Activated B cell treated with CpG ODN at 0.5 μM for 24 hours (primary cell): ENCODE results near the gene ENDOD1. TPM values are rescaled to one million over a fixed set of nuclear protein-coding genes. Genes with fewer than 3 reads are reported as not detected.

Source experiments
- ATAC-seq: fragments of 200-7000 bp; cut with Tn5 transposase; one replicate; pipeline ENCODE4 v1.10.0; 2021; ENCODE audit warnings: low read depth, mild to moderate bottlenecking, moderate library complexity
- CTCF ChIA-PET: fragments of 350-600 bp; sonication (Branson Sonifier 250); formaldehyde crosslinking; loops from one replicate; lab custom pipeline; 2021; ENCODE audit warnings: antibody characterized with exemption; lab: Charles Lee
- POLR2A ChIA-PET: fragments of 350-600 bp; sonication (Branson Sonifier 250); formaldehyde crosslinking; loops from one replicate; lab custom pipeline; 2021; ENCODE audit warnings: antibody characterized with exemption; lab: Charles Lee
- DNase-seq: peaks from one replicate; pipeline ENCODE4 v3.0.0; 2022
- H3K27ac Mint-ChIP-seq: one replicate; pipeline ENCODE4 v1.8.0; 2020; ENCODE audit warnings: mixed read lengths
- H3K27me3 Mint-ChIP-seq: one replicate; pipeline ENCODE4 v1.8.0; 2021; ENCODE audit warnings: mixed read lengths
- H3K36me3 Mint-ChIP-seq: one replicate; pipeline ENCODE4 v1.8.0; 2021; ENCODE audit warnings: low read depth, mixed read lengths
- H3K4me1 Mint-ChIP-seq: one replicate; pipeline ENCODE4 v1.8.0; 2021; ENCODE audit warnings: mixed read lengths
- H3K4me3 Mint-ChIP-seq: one replicate; pipeline ENCODE4 v1.8.0; 2020; ENCODE audit warnings: mild to moderate bottlenecking, mixed read lengths
- H3K9me3 Mint-ChIP-seq: one replicate; pipeline ENCODE4 v1.8.0; 2020; ENCODE audit warnings: mixed read lengths
- intact Hi-C: fragments of 100-400 bp; cut with micrococcal nuclease; formaldehyde crosslinking; loops from one replicate; pipeline ENCODE4 v1.15.1; 2024
- total RNA-seq: library from RNA; stranded (reverse); gene quantifications from 2 replicates; pipeline ENCODE4 v1.2.3, GENCODE V29; 2022
- TF ChIP-seq, protein P1 (sequence below): fragments of 200-600 bp; IDR thresholded peaks from one replicate; pipeline ENCODE4 v1.8.0; 2022; ENCODE audit warnings: antibody characterized with exemption, mild to moderate bottlenecking

Gene ENDOD1
- total RNA-seq, 1 donor from 2014 or later, result 9.8 TPM

DNA sequence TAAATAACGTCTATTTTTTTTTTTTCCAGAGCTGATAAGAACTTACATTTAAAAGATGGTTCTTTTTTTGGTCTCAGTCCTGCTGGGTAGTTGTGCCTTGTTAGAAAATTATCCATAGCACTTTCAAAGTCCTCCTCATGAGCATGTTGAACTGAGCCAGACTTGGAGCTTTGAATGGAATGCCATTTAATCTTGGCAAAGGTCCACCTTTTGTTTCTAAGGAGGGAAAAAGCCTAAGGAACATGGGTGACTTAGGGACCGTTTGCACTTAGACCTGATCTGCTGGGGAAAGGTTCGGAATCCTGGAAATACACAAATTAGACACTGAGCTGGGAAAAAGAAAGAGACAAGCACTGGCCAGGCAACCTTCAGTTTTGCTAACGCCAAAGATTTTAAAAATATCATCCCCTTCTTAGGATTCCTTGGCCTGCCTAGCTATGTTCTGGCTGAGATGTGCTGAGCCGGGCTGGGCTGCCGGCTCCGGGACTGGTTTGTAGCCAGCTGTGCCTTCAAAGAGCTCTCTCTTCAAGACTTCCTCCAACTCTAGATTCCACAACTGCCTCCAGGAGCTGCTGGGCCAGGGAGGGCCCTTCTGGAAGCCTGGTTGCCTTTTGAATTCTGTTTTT, 67.4 kb downstream of the ENDOD1 start:
- H3K9me3 Mint-ChIP-seq, result no peaks in the 10 kb centered on the region
- no peaks in the 10 kb centered on the region for H3K27me3 Mint-ChIP-seq
- POLR2A ChIA-PET, result interaction anchor here (0.6 to 0.8 kb wide), 2 partner anchors 330 to 539 kb away, joined by 3 to 7 read pairs; no protein-coding TSS in a partner anchor
- TF ChIP-seq, protein P1, sequence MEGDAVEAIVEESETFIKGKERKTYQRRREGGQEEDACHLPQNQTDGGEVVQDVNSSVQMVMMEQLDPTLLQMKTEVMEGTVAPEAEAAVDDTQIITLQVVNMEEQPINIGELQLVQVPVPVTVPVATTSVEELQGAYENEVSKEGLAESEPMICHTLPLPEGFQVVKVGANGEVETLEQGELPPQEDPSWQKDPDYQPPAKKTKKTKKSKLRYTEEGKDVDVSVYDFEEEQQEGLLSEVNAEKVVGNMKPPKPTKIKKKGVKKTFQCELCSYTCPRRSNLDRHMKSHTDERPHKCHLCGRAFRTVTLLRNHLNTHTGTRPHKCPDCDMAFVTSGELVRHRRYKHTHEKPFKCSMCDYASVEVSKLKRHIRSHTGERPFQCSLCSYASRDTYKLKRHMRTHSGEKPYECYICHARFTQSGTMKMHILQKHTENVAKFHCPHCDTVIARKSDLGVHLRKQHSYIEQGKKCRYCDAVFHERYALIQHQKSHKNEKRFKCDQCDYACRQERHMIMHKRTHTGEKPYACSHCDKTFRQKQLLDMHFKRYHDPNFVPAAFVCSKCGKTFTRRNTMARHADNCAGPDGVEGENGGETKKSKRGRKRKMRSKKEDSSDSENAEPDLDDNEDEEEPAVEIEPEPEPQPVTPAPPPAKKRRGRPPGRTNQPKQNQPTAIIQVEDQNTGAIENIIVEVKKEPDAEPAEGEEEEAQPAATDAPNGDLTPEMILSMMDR, result no peak
- intact Hi-C loops, result loop anchor here (10.0 kb wide), 1 partner anchor 1098 kb away; no protein-coding TSS in a partner anchor
- H3K4me1 Mint-ChIP-seq, result peaks cover 25% of the 10 kb centered on the region
- H3K36me3 Mint-ChIP-seq, result no peaks in the 10 kb centered on the region
- ATAC-seq (no peak), DNase-seq (no peak)
- no peak overlapping the region for H3K27ac Mint-ChIP-seq
- CTCF ChIA-PET, result interaction anchor here (1.2 to 12.9 kb wide), 3 partner anchors 543 to 608 kb away, joined by 4 to 305 read pairs (median 167); no protein-coding TSS in a partner anchor
- H3K4me3 Mint-ChIP-seq, result no peak overlapping the region

DNA sequence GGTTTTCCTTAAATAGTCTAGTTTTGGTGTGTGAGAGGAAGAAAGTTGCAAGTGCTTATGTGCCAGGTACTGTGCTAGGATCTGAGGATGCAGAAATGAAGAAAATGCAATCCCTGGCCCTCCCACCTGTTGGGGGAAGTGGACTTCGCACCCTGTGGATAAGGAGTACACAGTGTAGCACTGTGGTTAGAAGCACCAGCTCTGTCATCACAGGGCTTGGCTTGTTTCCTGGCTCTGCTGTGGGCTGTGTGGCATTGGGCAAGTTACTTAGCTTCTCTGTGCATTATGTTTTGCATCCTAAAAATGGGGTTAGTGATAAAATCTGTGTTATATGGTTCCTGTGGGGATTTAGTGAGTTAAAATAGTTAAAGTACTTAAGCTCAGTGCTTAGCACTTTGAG, 68.2 kb downstream of the ENDOD1 start:
- no peak overlapping the region for H3K4me3 Mint-ChIP-seq
- intact Hi-C loops, result loop anchor here (10.0 kb wide), 1 partner anchor 1097 kb away; no protein-coding TSS in a partner anchor
- ChIA-PET CTCF (interaction anchor here (1.2 to 12.9 kb wide), 3 partner anchors 542 to 607 kb away, joined by 4 to 305 read pairs (median 167); no protein-coding TSS in a partner anchor), POLR2A (no interaction called here)
- DNase-seq, result no peak
- H3K27ac Mint-ChIP-seq, result no peak overlapping the region
- TF ChIP-seq, protein P1, result no peak
- H3K9me3 Mint-ChIP-seq, result no peaks in the 10 kb centered on the region
- peaks cover 22% of the 10 kb centered on the region for H3K4me1 Mint-ChIP-seq
- H3K27me3 Mint-ChIP-seq, result no peaks in the 10 kb centered on the region
- ATAC-seq, result no peak
- no peaks in the 10 kb centered on the region for H3K36me3 Mint-ChIP-seq

- peak overlapping the region; percentile 20 for H3K27ac Mint-ChIP-seq
- ChIA-PET POLR2A (interaction anchor here (0.6 to 0.9 kb wide), 3 partner anchors 69 to 537 kb away, joined by 3 to 5 read pairs (median 3); no protein-coding TSS in a partner anchor), CTCF (interaction anchor here (12.9 kb wide), 1 partner anchor 545 kb away, joined by 305 read pairs; no protein-coding TSS in a partner anchor)
- H3K9me3 Mint-ChIP-seq, result no peaks in the 10 kb centered on the region
- H3K4me1 Mint-ChIP-seq, result peaks cover 22% of the 10 kb centered on the region
- intact Hi-C loops, result no loop called here
- H3K27me3 Mint-ChIP-seq, result no peaks in the 10 kb centered on the region
- ATAC-seq (no peak), DNase-seq (no peak)
- H3K4me3 Mint-ChIP-seq, result no peak overlapping the region
- H3K36me3 Mint-ChIP-seq, result peaks cover 6% of the 10 kb centered on the region
- TF ChIP-seq, protein P1, result no peak
These were observed 71.6 kb downstream of the ENDOD1 start for GRCh38 chr11:95161248-95161647.

- ChIA-PET POLR2A (no interaction called here), CTCF (interaction anchor here (2.4 kb wide), 1 partner anchor 542 kb away, joined by 11 read pairs; no protein-coding TSS in a partner anchor)
- Mint-ChIP-seq H3K36me3 (peaks cover 9% of the 10 kb centered on the region), H3K9me3 (no peaks in the 10 kb centered on the region), H3K4me3 (no peak overlapping the region), H3K27me3 (no peaks in the 10 kb centered on the region), H3K4me1 (peaks cover 32% of the 10 kb centered on the region), H3K27ac (peak overlapping the region; percentile 67)
- ATAC-seq (no peak), DNase-seq (no peak)
- intact Hi-C loops, result no loop called here
- TF ChIP-seq, protein P1, result no peak
These were observed 73.5 kb downstream of the ENDOD1 start for GRCh38 chr11:95163106-95163505.

GRCh38 chr11:95165638-95166037, 76.0 kb downstream of the ENDOD1 start:
- no peak overlapping the region for H3K4me3 Mint-ChIP-seq
- no peaks in the 10 kb centered on the region for H3K27me3 Mint-ChIP-seq
- POLR2A ChIA-PET, result interaction anchor here (0.7 to 1.0 kb wide), 2 partner anchors 615 to 985 kb away, joined by 3 to 5 read pairs; no protein-coding TSS in a partner anchor
- peaks cover 27% of the 10 kb centered on the region for H3K36me3 Mint-ChIP-seq
- H3K9me3 Mint-ChIP-seq, result no peaks in the 10 kb centered on the region
- H3K27ac Mint-ChIP-seq, result no peak overlapping the region
- ATAC-seq, result no peak
- no peak for DNase-seq
- peaks cover 34% of the 10 kb centered on the region for H3K4me1 Mint-ChIP-seq
- CTCF ChIA-PET, result interaction anchor here (1.1 to 2.4 kb wide), 4 partner anchors 11 to 540 kb away, joined by 4 to 11 read pairs (median 6); no protein-coding TSS in a partner anchor
- intact Hi-C loops, result loop anchor here (5.0 kb wide), 1 partner anchor 47 kb away; no protein-coding TSS in a partner anchor
- TF ChIP-seq, protein P1, result no peak
